ENCODE measurements around the gene SMG7.

Gene SMG7

GRCh38 chr1:183589874-183590243 lies 117.6 kb downstream of the SMG7 start:
- DNase-seq (ENCODE audit: low read depth in 2 of 2): no peak

- DNase-seq (ENCODE audit: low read depth in 2 of 2): peak; percentile 5 to 14
Measured at GRCh38 chr1:183590244-183591191, 118.2 kb downstream of the SMG7 start, which contains the start of gene NCF2. NCF2 (minus strand) TSS chr1:183590459; CDS start chr1:183590329, 130 bp downstream.

GRCh38 chr1:183592733-183593132 lies 120.4 kb downstream of the SMG7 start:
- DNase-seq (ENCODE audit: low read depth in 2 of 2): no peak

GRCh38 chr1:183593356-183593755 lies 121.1 kb downstream of the SMG7 start:
- no peak for DNase-seq (ENCODE audit: low read depth in 2 of 2)

GRCh38 chr1:183595537-183595936 lies 123.2 kb downstream of the SMG7 start:
- DNase-seq (ENCODE audit: low read depth in 2 of 2): no peak

- DNase-seq (ENCODE audit: low read depth in 2 of 2): no peak
Measured at GRCh38 chr1:183596500-183596899, 124.2 kb downstream of the SMG7 start.

GRCh38 chr1:183597656-183598347 lies 125.5 kb downstream of the SMG7 start:
- no peak for DNase-seq (ENCODE audit: low read depth in 2 of 2)

GRCh38 chr1:183598386-183598785 lies 126.1 kb downstream of the SMG7 start:
- DNase-seq (ENCODE audit: low read depth in 2 of 2): no peak

- no peak for DNase-seq (ENCODE audit: low read depth in 2 of 2)
Measured at GRCh38 chr1:183600136-183600535, 127.8 kb downstream of the SMG7 start.

- no peak for DNase-seq (ENCODE audit: low read depth in 2 of 2)
Measured at GRCh38 chr1:183600634-183601033, 128.3 kb downstream of the SMG7 start.

GRCh38 chr1:183602510-183602909 lies 130.2 kb downstream of the SMG7 start:
- DNase-seq (ENCODE audit: low read depth in 2 of 2): no peak

All from stimulated activated CD4-positive, alpha-beta T cell treated with anti-CD3 and anti-CD28 coated beads, Interleukin-1b, Interleukin-23, amount 100 ng/mL, for 4 hours (primary cell).